Endometrial microvascular endothelial cells (primary cell): ENCODE data around the gene DGKB. TPM values are rescaled to one million over a fixed set of nuclear protein-coding genes. Genes with fewer than 3 reads are reported as not detected.

Experiments
- in situ Hi-C: cut with HindIII; loops from 2 replicates; pipeline ENCODE4 v1.10.0; 2017; ENCODE audit warnings: low sequenced_read_pairs, low pct_unique_long_range_greater_than_20kb; ENCODE audit errors: inconsistent ontology term
- total RNA-seq: library from RNA; depleted of rRNA; stranded (reverse); fragments of >200 nt; gene quantifications from one replicate; pipeline ENCODE4 v1.2.3, GENCODE V29; 2015; ENCODE audit errors: inconsistent ontology term

DGKB gene
- total RNA-seq, 1 donor from 2014 or later, result not detected

GRCh38 chr7:14870394-14870793, 32.2 kb downstream of the DGKB start:
- in situ Hi-C loops, result no loop called here

GRCh38 chr7:14868937-14869336, 33.6 kb downstream of the DGKB start:
- in situ Hi-C loops, result no loop called here

GRCh38 chr7:14861456-14861855, 41.1 kb downstream of the DGKB start:
- in situ Hi-C loops, result no loop called here

GRCh38 chr7:14859267-14859666, 43.3 kb downstream of the DGKB start:
- in situ Hi-C loops, result no loop called here

GRCh38 chr7:14858866-14859265, 43.7 kb downstream of the DGKB start:
- in situ Hi-C loops, result no loop called here

GRCh38 chr7:14858410-14858809, 44.1 kb downstream of the DGKB start:
- in situ Hi-C loops, result no loop called here

- in situ Hi-C loops, result no loop called here
Measured at GRCh38 chr7:14855033-14855794, 47.3 kb downstream of the DGKB start.

- in situ Hi-C loops, result no loop called here
Measured at GRCh38 chr7:14854471-14854870, 48.1 kb downstream of the DGKB start.

GRCh38 chr7:14851610-14852009, 50.9 kb downstream of the DGKB start:
- in situ Hi-C loops, result no loop called here

GRCh38 chr7:14850039-14850438, 52.5 kb downstream of the DGKB start:
- in situ Hi-C loops, result no loop called here

- in situ Hi-C loops, result no loop called here
Measured at GRCh38 chr7:14846405-14846804, 56.1 kb downstream of the DGKB start.

- in situ Hi-C loops, result no loop called here
Measured at GRCh38 chr7:14843755-14844154, 58.8 kb downstream of the DGKB start.

- in situ Hi-C loops, result no loop called here
Measured at GRCh38 chr7:14842523-14842922, 60.0 kb downstream of the DGKB start.

- in situ Hi-C loops, result no loop called here
Measured at GRCh38 chr7:14841869-14842268, 60.7 kb downstream of the DGKB start.

GRCh38 chr7:14841086-14841485, 61.5 kb downstream of the DGKB start:
- in situ Hi-C loops, result no loop called here

- in situ Hi-C loops, result no loop called here
Measured at GRCh38 chr7:14839307-14839706, 63.2 kb downstream of the DGKB start.

GRCh38 chr7:14837216-14837615, 65.3 kb downstream of the DGKB start:
- in situ Hi-C loops, result no loop called here

- in situ Hi-C loops, result no loop called here
Measured at GRCh38 chr7:14836571-14837189, 65.9 kb downstream of the DGKB start.

- in situ Hi-C loops, result no loop called here
Measured at GRCh38 chr7:14836006-14836405, 66.5 kb downstream of the DGKB start.

- in situ Hi-C loops, result no loop called here
Measured at GRCh38 chr7:14835384-14835783, 67.2 kb downstream of the DGKB start.

- in situ Hi-C loops, result no loop called here
Measured at GRCh38 chr7:14834883-14835282, 67.7 kb downstream of the DGKB start.
